ENCODE data around the gene BLOC1S3. TPM values are rescaled to one million over a fixed set of nuclear protein-coding genes. Genes with fewer than 3 reads are reported as not detected.

Gene BLOC1S3
- total RNA-seq, 1 donor from 2014 or later: 3.5 TPM

GRCh38 chr19:45184115-45184514 is 5.5 kb downstream of the BLOC1S3 start:
- intact Hi-C loops (cut with micrococcal nuclease): no loop called here
- TF ChIP-seq, protein P1, sequence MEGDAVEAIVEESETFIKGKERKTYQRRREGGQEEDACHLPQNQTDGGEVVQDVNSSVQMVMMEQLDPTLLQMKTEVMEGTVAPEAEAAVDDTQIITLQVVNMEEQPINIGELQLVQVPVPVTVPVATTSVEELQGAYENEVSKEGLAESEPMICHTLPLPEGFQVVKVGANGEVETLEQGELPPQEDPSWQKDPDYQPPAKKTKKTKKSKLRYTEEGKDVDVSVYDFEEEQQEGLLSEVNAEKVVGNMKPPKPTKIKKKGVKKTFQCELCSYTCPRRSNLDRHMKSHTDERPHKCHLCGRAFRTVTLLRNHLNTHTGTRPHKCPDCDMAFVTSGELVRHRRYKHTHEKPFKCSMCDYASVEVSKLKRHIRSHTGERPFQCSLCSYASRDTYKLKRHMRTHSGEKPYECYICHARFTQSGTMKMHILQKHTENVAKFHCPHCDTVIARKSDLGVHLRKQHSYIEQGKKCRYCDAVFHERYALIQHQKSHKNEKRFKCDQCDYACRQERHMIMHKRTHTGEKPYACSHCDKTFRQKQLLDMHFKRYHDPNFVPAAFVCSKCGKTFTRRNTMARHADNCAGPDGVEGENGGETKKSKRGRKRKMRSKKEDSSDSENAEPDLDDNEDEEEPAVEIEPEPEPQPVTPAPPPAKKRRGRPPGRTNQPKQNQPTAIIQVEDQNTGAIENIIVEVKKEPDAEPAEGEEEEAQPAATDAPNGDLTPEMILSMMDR (IDR thresholded peaks at IDR 0.05; ENCODE audit: borderline replicate concordance): no peak

GRCh38 chr19:45186509-45187334 is 8.1 kb downstream of the BLOC1S3 start:
- Histone ChIP-seq H3K36me3 (no peaks in the 10 kb centered on the region), H3K9me3 (replicated peaks) (no peaks in the 10 kb centered on the region), H3K27me3 (ENCODE audit: low read depth) (no peaks in the 10 kb centered on the region), H3K27ac (replicated peaks) (no peak overlapping the region), H3K4me1 (no peaks in the 10 kb centered on the region), H3K4me3 (no peak overlapping the region)
- TF ChIP-seq, protein P1 (IDR thresholded peaks at IDR 0.05; ENCODE audit: borderline replicate concordance): no peak
- no peak for DNase-seq
- intact Hi-C loops (cut with micrococcal nuclease): no loop called here

More at GRCh38 chr19:45184115-45184514, 5.5 kb downstream of the BLOC1S3 start:
- Histone ChIP-seq H3K27ac (replicated peaks) (no peak overlapping the region), H3K27me3 (ENCODE audit: low read depth) (no peaks in the 10 kb centered on the region), H3K36me3 (peaks cover 4% of the 10 kb centered on the region), H3K9me3 (replicated peaks) (no peaks in the 10 kb centered on the region), H3K4me3 (no peak overlapping the region), H3K4me1 (peaks cover 23% of the 10 kb centered on the region)
- no peak for DNase-seq

DNA sequence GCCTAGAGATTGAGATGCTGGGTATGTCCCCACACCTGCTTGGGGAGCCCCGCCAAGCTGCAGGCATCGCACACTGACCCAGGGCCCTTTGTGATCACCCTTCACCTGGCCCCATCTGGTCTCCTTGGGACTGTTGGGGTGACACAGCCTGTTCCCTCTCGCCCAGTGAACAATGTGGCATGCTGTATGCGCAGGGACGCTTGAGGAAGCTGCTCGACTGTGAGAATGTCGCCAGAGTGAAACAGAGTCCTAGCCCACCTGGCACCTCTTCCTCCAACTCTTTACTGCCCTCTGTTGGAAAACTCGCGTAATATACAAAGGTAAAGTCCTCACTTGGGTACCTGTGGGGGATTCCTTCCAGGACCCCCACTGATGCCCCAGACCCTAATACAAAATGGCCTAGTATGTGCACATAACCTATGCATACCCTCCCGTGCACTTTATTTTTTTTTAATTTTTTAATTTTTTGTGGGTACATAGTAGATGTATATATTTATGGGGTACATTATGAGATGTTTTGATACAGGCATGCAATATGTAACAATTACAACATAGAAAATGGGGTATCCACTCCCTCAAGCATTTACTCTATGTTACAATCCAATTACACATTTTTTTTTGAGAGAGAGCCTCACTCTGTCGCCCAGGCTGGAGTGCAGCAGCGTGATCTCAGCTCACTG is 9.0 kb downstream of the BLOC1S3 start:
- Histone ChIP-seq H3K4me1 (no peaks in the 10 kb centered on the region), H3K27me3 (ENCODE audit: low read depth) (no peaks in the 10 kb centered on the region), H3K36me3 (no peaks in the 10 kb centered on the region), H3K27ac (replicated peaks) (no peak overlapping the region), H3K9me3 (replicated peaks) (no peaks in the 10 kb centered on the region), H3K4me3 (no peak overlapping the region)
- intact Hi-C loops (cut with micrococcal nuclease): no loop called here
- no peak for DNase-seq
- TF ChIP-seq, protein P1 (IDR thresholded peaks at IDR 0.05; ENCODE audit: borderline replicate concordance): peak; percentile 65

GRCh38 chr19:45189971-45190370 is 11.4 kb downstream of the BLOC1S3 start:
- TF ChIP-seq, protein P1 (IDR thresholded peaks at IDR 0.05; ENCODE audit: borderline replicate concordance): no peak

GRCh38 chr19:45191375-45191774 is 12.8 kb downstream of the BLOC1S3 start:
- no peak for DNase-seq
- H3K27ac ChIP-seq (replicated peaks): no peak overlapping the region
- no peaks in the 10 kb centered on the region for H3K4me1 ChIP-seq
- H3K4me3 ChIP-seq: no peak overlapping the region
- no peaks in the 10 kb centered on the region for H3K9me3 ChIP-seq (replicated peaks)
- no peaks in the 10 kb centered on the region for H3K27me3 ChIP-seq (ENCODE audit: low read depth)
- no peaks in the 10 kb centered on the region for H3K36me3 ChIP-seq
- TF ChIP-seq, protein P1 (IDR thresholded peaks at IDR 0.05; ENCODE audit: borderline replicate concordance): no peak
- intact Hi-C loops (cut with micrococcal nuclease): no loop called here

More at GRCh38 chr19:45189971-45190370, 11.4 kb downstream of the BLOC1S3 start:
- intact Hi-C loops (cut with micrococcal nuclease): no loop called here
- Histone ChIP-seq H3K4me3 (no peak overlapping the region), H3K27ac (replicated peaks) (no peak overlapping the region), H3K4me1 (no peaks in the 10 kb centered on the region), H3K27me3 (ENCODE audit: low read depth) (no peaks in the 10 kb centered on the region), H3K9me3 (replicated peaks) (no peaks in the 10 kb centered on the region), H3K36me3 (no peaks in the 10 kb centered on the region)
- no peak for DNase-seq
